Activated CD8-positive, alpha-beta T cell treated with anti-CD3 and anti-CD28 coated beads for 36 hours (primary cell): ENCODE data around the gene LRRTM2. TPM values are rescaled to one million over a fixed set of nuclear protein-coding genes. Genes with fewer than 3 reads are reported as not detected.
"Not testable (repeated sequence)": the region's sequence is repeated elsewhere in the genome, so short reads cannot be mapped to it uniquely, and the experiment has no call there.

Source experiments
- ATAC-seq: fragments of 200-7000 bp; cut with Tn5 transposase; one replicate; pipeline ENCODE4 v1.10.0; 2021; ENCODE audit warnings: mild to moderate bottlenecking, moderate library complexity
- CTCF ChIA-PET: fragments of 350-600 bp; sonication (Branson Sonifier 250); formaldehyde crosslinking; loops from one replicate; lab custom pipeline; 2021; ENCODE audit warnings: antibody characterized with exemption; lab: Charles Lee
- POLR2A ChIA-PET: fragments of 350-600 bp; sonication (Branson Sonifier 250); formaldehyde crosslinking; loops from one replicate; lab custom pipeline; 2021; ENCODE audit warnings: antibody characterized with exemption; lab: Charles Lee
- DNase-seq: peaks from one replicate; pipeline ENCODE4 v3.0.0-alpha.2; 2020
- H3K27ac Mint-ChIP-seq: one replicate; pipeline ENCODE4 v1.8.0; 2021; ENCODE audit warnings: mild to moderate bottlenecking, mixed read lengths
- H3K27me3 Mint-ChIP-seq: one replicate; pipeline ENCODE4 v1.8.0; 2021; ENCODE audit warnings: mixed read lengths
- H3K36me3 Mint-ChIP-seq: one replicate; pipeline ENCODE4 v1.8.0; 2021; ENCODE audit warnings: low read depth, mixed read lengths
- H3K4me1 Mint-ChIP-seq: one replicate; pipeline ENCODE4 v1.8.0; 2021; ENCODE audit warnings: low read depth, mixed read lengths
- H3K4me3 Mint-ChIP-seq: one replicate; pipeline ENCODE4 v1.8.0; 2021; ENCODE audit warnings: mild to moderate bottlenecking, moderate library complexity, mixed read lengths
- H3K9me3 Mint-ChIP-seq: one replicate; pipeline ENCODE4 v1.8.0; 2021; ENCODE audit warnings: mixed read lengths
- CTCF ChIP-seq: fragments of 200-600 bp; IDR thresholded peaks from one replicate; pipeline ENCODE4 v1.8.0; 2022; ENCODE audit warnings: antibody characterized with exemption, mild to moderate bottlenecking
- intact Hi-C: fragments of 100-400 bp; cut with micrococcal nuclease; formaldehyde crosslinking; loops from one replicate; pipeline ENCODE4 v1.10.0; 2022
- total RNA-seq, 2 experiments: library from RNA; stranded (reverse); gene quantifications; one replicate each; pipeline ENCODE4 v1.2.3, GENCODE V29; 2021

Gene LRRTM2
- total RNA-seq, result not detected

DNA sequence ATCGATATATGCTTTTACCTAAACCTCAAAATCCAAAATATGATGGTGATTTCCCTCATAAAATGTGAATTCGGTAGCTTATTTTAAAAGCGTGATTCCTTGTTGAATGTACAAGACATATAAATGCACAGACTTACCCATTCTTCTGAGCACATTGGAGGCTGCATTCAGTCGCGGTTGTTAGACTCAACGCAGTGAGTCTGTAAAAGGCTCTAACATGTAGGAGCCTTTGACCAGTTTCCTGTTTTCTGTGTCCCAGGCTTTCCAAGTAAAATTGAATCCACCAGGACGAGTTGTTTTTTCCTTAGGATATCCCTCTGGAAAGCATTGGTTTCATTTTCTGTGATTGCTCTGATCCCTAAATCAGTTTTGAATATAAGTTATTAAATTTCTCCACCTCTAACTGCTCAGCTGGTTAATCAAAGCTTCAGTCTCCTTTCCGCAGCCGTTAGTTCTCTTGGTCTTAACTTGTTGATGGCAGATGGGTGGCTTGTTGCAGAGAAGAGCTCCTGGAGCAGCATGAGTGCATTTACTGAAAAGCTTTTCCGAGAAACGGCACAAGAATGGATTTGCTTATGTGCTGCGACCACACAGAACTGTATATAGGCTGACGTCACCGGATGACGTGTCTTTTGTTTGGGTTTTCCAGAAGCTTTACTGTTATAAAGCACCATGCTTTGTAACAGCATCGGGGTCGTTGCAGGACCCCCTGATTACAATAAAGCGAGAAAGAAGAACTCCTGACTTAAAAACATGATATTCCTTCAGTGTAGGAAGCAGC lies at the start of gene LRRTM2:
TSS of gene LRRTM2 (minus strand) at position 565 of the 781 bp plus-strand sequence. CDS start at position 141, 424 bp downstream.
- TF ChIP-seq CTCF, result no peak
- ChIA-PET POLR2A (no interaction called here), CTCF (interaction anchor here (1.5 to 1.8 kb wide), 2 partner anchors 49 to 85 kb away, joined by 4 to 6 read pairs; no protein-coding TSS in a partner anchor)
- intact Hi-C loops, result no loop called here
- Mint-ChIP-seq H3K27ac (no peak within 1 kb of the TSS), H3K9me3 (no peaks in the 10 kb centered on the region), H3K36me3 (no peaks in the 10 kb centered on the region), H3K4me3 (no peak within 1 kb of the TSS), H3K27me3 (peaks cover 28% of the 10 kb centered on the region), H3K4me1 (peaks cover 9% of the 10 kb centered on the region)
- no peak for ATAC-seq
- DNase-seq, result peak; percentile 11

- Mint-ChIP-seq H3K27ac (no peak overlapping the region), H3K36me3 (no peaks in the 10 kb centered on the region), H3K9me3 (no peaks in the 10 kb centered on the region), H3K4me3 (no peak overlapping the region), H3K27me3 (no peaks in the 10 kb centered on the region), H3K4me1 (no peaks in the 10 kb centered on the region)
- intact Hi-C loops, result no loop called here
- DNase-seq, result no peak
- POLR2A ChIA-PET, result no interaction called here
- TF ChIP-seq CTCF, result no peak
- no peak for ATAC-seq
- CTCF ChIA-PET, result no interaction called here
These were observed 47.4 kb upstream of the LRRTM2 start for GRCh38 chr5:138922494-138922893.

DNA sequence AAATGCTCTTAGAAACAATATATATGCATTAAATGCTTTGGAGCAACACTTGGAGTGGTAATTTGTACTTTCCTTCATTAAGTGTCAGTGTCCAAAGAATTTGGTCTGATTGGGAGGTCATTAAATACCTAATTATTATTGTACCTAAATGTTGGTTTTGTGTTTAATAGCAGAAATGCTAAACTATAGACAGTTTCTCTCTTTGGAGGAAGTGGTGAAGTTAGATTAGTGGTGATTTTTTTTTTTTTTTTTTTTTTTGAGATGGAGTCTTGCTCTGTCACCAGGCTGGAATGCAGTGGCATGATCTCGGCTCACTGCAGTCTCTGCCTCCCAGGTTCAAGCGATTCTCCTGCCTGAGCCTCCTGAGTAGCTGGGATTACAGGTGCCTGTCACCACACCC lies 46.2 kb upstream of the LRRTM2 start:
- H3K36me3 Mint-ChIP-seq, H3K9me3 Mint-ChIP-seq, H3K4me1 Mint-ChIP-seq, POLR2A ChIA-PET, H3K27me3 Mint-ChIP-seq, CTCF ChIA-PET, intact Hi-C loops, DNase-seq, H3K4me3 Mint-ChIP-seq, ATAC-seq, H3K27ac Mint-ChIP-seq: not testable (repeated sequence)

GRCh38 chr5:138920181-138920580 lies 45.0 kb upstream of the LRRTM2 start:
- ChIA-PET POLR2A (no interaction called here), CTCF (no interaction called here)
- Mint-ChIP-seq H3K4me3 (no peak overlapping the region), H3K36me3 (no peaks in the 10 kb centered on the region), H3K27ac (no peak overlapping the region), H3K27me3 (no peaks in the 10 kb centered on the region), H3K9me3 (no peaks in the 10 kb centered on the region), H3K4me1 (no peaks in the 10 kb centered on the region)
- no peak for DNase-seq
- TF ChIP-seq CTCF, result no peak
- intact Hi-C loops, result no loop called here
- ATAC-seq, result no peak

GRCh38 chr5:138918686-138919085 lies 43.6 kb upstream of the LRRTM2 start:
- no peak for DNase-seq
- intact Hi-C loops, result no loop called here
- Mint-ChIP-seq H3K4me3 (no peak overlapping the region), H3K27me3 (peaks cover 2% of the 10 kb centered on the region), H3K27ac (no peak overlapping the region), H3K36me3 (no peaks in the 10 kb centered on the region), H3K9me3 (no peaks in the 10 kb centered on the region), H3K4me1 (no peaks in the 10 kb centered on the region)
- ChIA-PET POLR2A (no interaction called here), CTCF (no interaction called here)
- TF ChIP-seq CTCF, result no peak
- ATAC-seq, result no peak
